GM12892 (cell line): ENCODE measurements around the gene VPS29.
"Not testable (repeated sequence)": the region's sequence is repeated elsewhere in the genome, so short reads cannot be mapped to it uniquely, and the experiment has no call there.

Experiments used
- DNase-seq: peaks from one replicate; pipeline ENCODE4 v3.0.0; 2011; ENCODE audit not compliant: insufficient read length
- FAIRE-seq: peaks from 2 replicates; lab custom pipeline; 2011; peaks lifted over from hg19 to GRCh38; lab: Jason Lieb, UNC
- POLR2A ChIP-seq: IDR thresholded peaks from 2 replicates; pipeline ENCODE4 v1.6.1; 2011; ENCODE audit warnings: low read depth, low read length, control low read depth
- POLR2AphosphoS5 ChIP-seq: IDR thresholded peaks from 2 replicates; pipeline ENCODE4 v1.6.1; 2011; ENCODE audit warnings: low read depth, low read length, control low read depth
- TAF1 ChIP-seq: IDR thresholded peaks from 2 replicates; pipeline ENCODE4 v1.6.1; 2011; ENCODE audit warnings: low read depth, mild to moderate bottlenecking, control low read depth, low read length, borderline replicate concordance

The VPS29 gene

GRCh38 chr12:110465024-110465423 is 36.9 kb downstream of the VPS29 start:
- FAIRE-seq (no peak), DNase-seq (no peak)
- TF ChIP-seq POLR2AphosphoS5, result no peak
- no peak for TF ChIP-seq TAF1
- TF ChIP-seq POLR2A, result no peak

GRCh38 chr12:110461189-110461588 is 40.7 kb downstream of the VPS29 start:
- not testable (repeated sequence) for FAIRE-seq, DNase-seq

- TF ChIP-seq POLR2AphosphoS5 (no peak), POLR2A (no peak), TAF1 (no peak)
- FAIRE-seq, result no peak
- DNase-seq, result no peak
These were observed 43.2 kb downstream of the VPS29 start for GRCh38 chr12:110458756-110459155.

GRCh38 chr12:110453569-110454296 is 48.2 kb downstream of the VPS29 start:
- FAIRE-seq (no peak), DNase-seq (no peak)
- TF ChIP-seq TAF1, result no peak
- TF ChIP-seq POLR2AphosphoS5, result no peak
- TF ChIP-seq POLR2A, result no peak

- DNase-seq, result no peak
- no peak for FAIRE-seq
- TF ChIP-seq POLR2AphosphoS5 (no peak), POLR2A (no peak), TAF1 (no peak)
These were observed 50.6 kb downstream of the VPS29 start for GRCh38 chr12:110451263-110451662.

GRCh38 chr12:110449799-110450497 is 52.0 kb downstream of the VPS29 start, which contains the start of gene ARPC3:
TSS of gene ARPC3 (minus strand) at chr12:110450337. CDS start at chr12:110450260, 77 bp downstream.
- TF ChIP-seq TAF1 (peak; percentile 82), POLR2A (peak; percentile 86), POLR2AphosphoS5 (peak; percentile 75)
- DNase-seq (peak; percentile 80), FAIRE-seq (peak; percentile 96)

- TF ChIP-seq TAF1 (no peak), POLR2AphosphoS5 (no peak), POLR2A (no peak)
- FAIRE-seq, result no peak
- DNase-seq, result no peak
These were observed 57.5 kb downstream of the VPS29 start for GRCh38 chr12:110444455-110444854.
